HepG2 (cell line): Measurements from ENCODE around the gene TOM1L2. TPM values are rescaled to one million over a fixed set of nuclear protein-coding genes. Genes with fewer than 3 reads are reported as not detected.

ENCODE experiments used
- ATAC-seq: fragments of 200-7000 bp; cut with Tn5 transposase; 3 replicates; pipeline ENCODE4 v1.9.1; 2020; ENCODE audit warnings: mild to moderate bottlenecking, moderate library complexity
- BruUV-seq: library from RNA; stranded (reverse); fragments of 400-500 nt; replicated peaks from 2 replicates; lab custom pipeline; 2021; lab: Mats Ljungman, UMichigan
- CTCF ChIA-PET: fragments of 300-600 bp; formaldehyde crosslinking; extraction: SDS; loops from one replicate; lab custom pipeline; 2021; ENCODE audit warnings: low total read pairs, inconsistent platforms, low intra/inter-chr PET ratio; lab: Yijun Ruan, JAX
- POLR2A ChIA-PET: fragments of 350-600 bp; sonication (Branson Sonifier 250); formaldehyde crosslinking; loops from one replicate; lab custom pipeline; 2020; ENCODE audit warnings: antibody characterized with exemption, inconsistent platforms; lab: Yijun Ruan, JAX
- DNase-seq: peaks from one replicate; pipeline ENCODE4 v3.0.0-alpha.2; 2015; ENCODE audit warnings: low spot score
- FAIRE-seq: peaks from 3 replicates; lab custom pipeline; 2011; peaks lifted over from hg19 to GRCh38; lab: Jason Lieb, UNC
- H2AFZ ChIP-seq: one replicate; pipeline ENCODE4 v1.6.1; 2011; ENCODE audit warnings: low read length, inconsistent platforms
- H3K27ac ChIP-seq: fragments of 300-600 bp; 3 replicates; pipeline ENCODE4 v1.8.0; 2011; ENCODE audit warnings: mixed run types, mild to moderate bottlenecking, mixed read lengths, low read length, inconsistent platforms; ENCODE audit not compliant: insufficient read depth; ENCODE audit errors: extremely low read length
- H3K27me3 ChIP-seq, 2 experiments: fragments of 200-600 bp in 1 of 2; 2 replicates in 1 of 2; 3 replicates in 1 of 2; pipeline versions ENCODE4 v1.6.0 to v1.8.0; 2011; ENCODE audit warnings: low read length in 2 of 2, mild to moderate bottlenecking in 2 of 2, moderate library complexity in 2 of 2, inconsistent platforms in 1 of 2; ENCODE audit not compliant: insufficient read depth in 2 of 2, control insufficient read depth in 1 of 2
- H3K36me3 ChIP-seq, 2 experiments: fragments of 200-600 bp in 1 of 2; replicated peaks in 1 of 2; 2 replicates in 1 of 2; 3 replicates in 1 of 2; pipeline versions ENCODE4 v1.5.1 to v1.8.0; 2011; ENCODE audit warnings: low read length in 2 of 2, inconsistent platforms in 1 of 2; ENCODE audit not compliant: insufficient read depth in 2 of 2, control insufficient read depth in 1 of 2
- H3K4me1 ChIP-seq: 2 replicates; pipeline ENCODE4 v1.5.1; 2012; ENCODE audit warnings: low read length, inconsistent platforms; ENCODE audit not compliant: insufficient read depth
- H3K4me2 ChIP-seq: 2 replicates; pipeline ENCODE4 v1.6.0; 2011; ENCODE audit warnings: low read depth, low read length, inconsistent platforms
- H3K4me3 ChIP-seq, 3 experiments: fragments of 200-600 bp in 1 of 3; sonication (generic), shearing (Covaris generic) in 1 of 3; replicated peaks in 1 of 3; 2 replicates each; pipeline ENCODE4 v1.5.1; 2011 to 2016; ENCODE audit warnings: low read length in 3 of 3, inconsistent platforms in 2 of 3, low read depth in 2 of 3, mild to moderate bottlenecking in 2 of 3, control low read depth in 1 of 3, mixed read lengths in 1 of 3; ENCODE audit not compliant: insufficient read depth in 1 of 3
- H3K79me2 ChIP-seq: one replicate; pipeline ENCODE4 v1.6.1; 2011; ENCODE audit warnings: low read length, inconsistent platforms; ENCODE audit not compliant: insufficient read depth
- H3K9ac ChIP-seq: 2 replicates; pipeline ENCODE4 v1.6.0; 2011; ENCODE audit warnings: mild to moderate bottlenecking, low read depth, low read length, inconsistent platforms; ENCODE audit not compliant: insufficient read depth
- H3K9me3 ChIP-seq: 2 replicates; pipeline ENCODE4 v1.5.1; 2012; ENCODE audit warnings: mild to moderate bottlenecking, low read length
- H4K20me1 ChIP-seq: 2 replicates; pipeline ENCODE4 v1.6.0; 2011; ENCODE audit warnings: inconsistent platforms, mild to moderate bottlenecking, low read length, moderate library complexity; ENCODE audit not compliant: insufficient read depth
- BCL3 ChIP-seq: sonication (generic); formaldehyde crosslinking; IDR thresholded peaks from 2 replicates; pipeline ENCODE4 v1.5.1; 2020; ENCODE audit warnings: mild to moderate bottlenecking, missing genetic modification reagents, moderate library complexity
- DR1 ChIP-seq: sonication (generic); formaldehyde crosslinking; IDR thresholded peaks from 2 replicates; pipeline ENCODE4 v1.8.0; 2021; ENCODE audit warnings: mild to moderate bottlenecking, missing genetic modification reagents, inconsistent platforms
- E2F2 ChIP-seq: sonication (generic); formaldehyde crosslinking; IDR thresholded peaks from 2 replicates; pipeline ENCODE4 v1.4.0; 2020; ENCODE audit warnings: missing genetic modification reagents, borderline replicate concordance
- EED ChIP-seq: sonication (generic); formaldehyde crosslinking; IDR thresholded peaks from 2 replicates; pipeline ENCODE4 v1.5.0; 2020; ENCODE audit warnings: mild to moderate bottlenecking, missing genetic modification reagents
- FOXA3 ChIP-seq: IDR thresholded peaks from 2 replicates; pipeline ENCODE4 v1.6.1; 2016; ENCODE audit warnings: missing genetic modification reagents, missing compliant biosample characterization
- FOXP1 ChIP-seq, 2 experiments: fragments of 450-650 bp in 1 of 2; IDR thresholded peaks; 2 replicates each; pipeline ENCODE4 v1.6.1; 2017 to 2018; ENCODE audit warnings: antibody characterized with exemption in 1 of 2
- GZF1 ChIP-seq: sonication (generic); formaldehyde crosslinking; IDR thresholded peaks from 2 replicates; pipeline ENCODE4 v1.5.1; 2020; ENCODE audit warnings: mild to moderate bottlenecking, missing genetic modification reagents
- LBX2 ChIP-seq: sonication (generic); formaldehyde crosslinking; IDR thresholded peaks from 2 replicates; pipeline ENCODE4 v1.5.0; 2020; ENCODE audit warnings: missing genetic modification reagents, mild to moderate bottlenecking, borderline replicate concordance
- RBAK ChIP-seq: sonication (generic); formaldehyde crosslinking; IDR thresholded peaks from 2 replicates; pipeline ENCODE4 v1.5.1; 2020; ENCODE audit warnings: mild to moderate bottlenecking, missing genetic modification reagents
- REST ChIP-seq, 2 experiments: IDR thresholded peaks; 2 replicates each; pipeline ENCODE4 v1.6.1; 2011 to 2012; ENCODE audit warnings: low read length in 2 of 2, borderline replicate concordance in 1 of 2, low read depth in 1 of 2, mild to moderate bottlenecking in 1 of 2, moderate library complexity in 1 of 2
- SRSF1 ChIP-seq: fragments of 200-400 bp; formaldehyde crosslinking; optimal IDR thresholded peaks from 2 replicates; pipeline ENCODE3; 2017; ENCODE audit warnings: mild to moderate bottlenecking, low read depth, low read length, moderate library complexity
- ZNF138 ChIP-seq: sonication (generic); formaldehyde crosslinking; IDR thresholded peaks from 2 replicates; pipeline ENCODE4 v1.5.0; 2020; ENCODE audit warnings: mild to moderate bottlenecking, low read depth, missing genetic modification reagents
- ZNF570 ChIP-seq: sonication (generic); formaldehyde crosslinking; IDR thresholded peaks from 2 replicates; pipeline ENCODE4 v1.4.0; 2020; ENCODE audit warnings: mild to moderate bottlenecking, missing genetic modification reagents, borderline replicate concordance
- WGBS: methylation state at CpG from one replicate; pipeline ENCODE4 v1.1.6; 2017; ENCODE audit warnings: low lambda C conversion rate; 5-methylcytosine and 5-hydroxymethylcytosine counted together
- in situ Hi-C: cut with HindIII; loops from 2 replicates; pipeline ENCODE4 v1.10.0; 2017; ENCODE audit warnings: low pct_unique_long_range_greater_than_20kb; ENCODE audit not compliant: extremely low pct_ligation_motif_present
- intact Hi-C: fragments of 100-400 bp; cut with micrococcal nuclease; formaldehyde crosslinking; loops from one replicate; pipeline ENCODE4 v1.10.0; 2022; ENCODE audit not compliant: unreplicated experiment
- polyA plus RNA-seq, 8 experiments: library from polyadenylated mRNA; depleted of rRNA in 3 of 8; stranded (reverse) in 7 of 8; unstranded in 1 of 8; fragments of >200 nt; fragmentation: Illumina TruSeq in 4 of 8; extraction: Trizol in 4 of 8; gene quantifications; 2 replicates each; pipeline versions ENCODE4 v1.2.1 to v1.2.3, GENCODE V29; 2011 to 2016; ENCODE audit warnings: low read depth in 4 of 8, missing spikeins in 1 of 8, mixed read lengths in 1 of 8; ENCODE audit not compliant: insufficient read depth in 1 of 8
- total RNA-seq, 5 experiments: library from RNA; depleted of rRNA; stranded (reverse); fragments of >200 nt; fragmentation: Illumina TruSeq; extraction: Trizol; gene quantifications; 2 replicates each; pipeline ENCODE4 v1.2.3, GENCODE V29; 2016; ENCODE audit warnings: low read depth in 1 of 5

Gene TOM1L2
- total and polyA plus RNA-seq, 2 of the 13 experiments (the other 11 are each of a cell fraction or from before 2014, with no cell fraction given): 4.7 to 7.4 TPM

GRCh38 chr17:18006495-18007239 lies 34.5 kb upstream of the TOM1L2 start (continued):
- TF ChIP-seq EED (CRISPR knock-in tag): no peak
- no peak for TF ChIP-seq DR1 (CRISPR knock-in tag)
- no peak for TF ChIP-seq RBAK

GRCh38 chr17:18005496-18005895 lies 33.3 kb upstream of the TOM1L2 start:
- intact Hi-C loops (no loop called here), in situ Hi-C loops (loop anchor here (25.0 kb wide), 1 partner anchor 107 kb away; the partner anchor contains the start of gene MYO15A)
- no TSS peak for BruUV-seq
- Histone ChIP-seq H3K27ac (no peak overlapping the region), H3K4me2 (no peak overlapping the region), H3K79me2 (no peaks in the 10 kb centered on the region), H3K4me3 (no peak overlapping the region), H3K9ac (no peak overlapping the region), H4K20me1 (no peaks in the 10 kb centered on the region), H3K4me1 (peaks cover 1% of the 10 kb centered on the region), H3K27me3 (no peaks in the 10 kb centered on the region), H3K36me3 (no peaks in the 10 kb centered on the region; a peak in 1 of 5 replicates), H3K9me3 (no peaks in the 10 kb centered on the region), H2AFZ (no peak overlapping the region)
- no peak for FAIRE-seq
- 86% methylated on average over 3 of the region's 3 CpGs for WGBS
- CTCF ChIA-PET: no interaction called here
- no peak for DNase-seq
- POLR2A ChIA-PET: no interaction called here
- ATAC-seq: no peak
- TF ChIP-seq FOXA3: no peak
- TF ChIP-seq GZF1: no peak
- TF ChIP-seq SRSF1: no peak
- no peak for TF ChIP-seq ZNF570
- TF ChIP-seq BCL3 (CRISPR knock-in tag): no peak
- no peak for TF ChIP-seq LBX2 (CRISPR knock-in tag)
- no peak for TF ChIP-seq E2F2 (CRISPR knock-in tag)
- no peak for TF ChIP-seq ZNF138 (CRISPR knock-in tag)
- TF ChIP-seq FOXP1 (IDR thresholded peaks at IDR 0.05): no peak
- no peak for TF ChIP-seq FOXP1 (CRISPR knock-in tag; IDR thresholded peaks at IDR 0.05)
- TF ChIP-seq REST (IDR thresholded peaks at IDR 0.05; ENCODE audit: borderline replicate concordance in 1 of 2, low read depth in 1 of 2, low read length in 2 of 2): no peak
